Measurements from ENCODE around the gene RALGPS1.

DNA sequence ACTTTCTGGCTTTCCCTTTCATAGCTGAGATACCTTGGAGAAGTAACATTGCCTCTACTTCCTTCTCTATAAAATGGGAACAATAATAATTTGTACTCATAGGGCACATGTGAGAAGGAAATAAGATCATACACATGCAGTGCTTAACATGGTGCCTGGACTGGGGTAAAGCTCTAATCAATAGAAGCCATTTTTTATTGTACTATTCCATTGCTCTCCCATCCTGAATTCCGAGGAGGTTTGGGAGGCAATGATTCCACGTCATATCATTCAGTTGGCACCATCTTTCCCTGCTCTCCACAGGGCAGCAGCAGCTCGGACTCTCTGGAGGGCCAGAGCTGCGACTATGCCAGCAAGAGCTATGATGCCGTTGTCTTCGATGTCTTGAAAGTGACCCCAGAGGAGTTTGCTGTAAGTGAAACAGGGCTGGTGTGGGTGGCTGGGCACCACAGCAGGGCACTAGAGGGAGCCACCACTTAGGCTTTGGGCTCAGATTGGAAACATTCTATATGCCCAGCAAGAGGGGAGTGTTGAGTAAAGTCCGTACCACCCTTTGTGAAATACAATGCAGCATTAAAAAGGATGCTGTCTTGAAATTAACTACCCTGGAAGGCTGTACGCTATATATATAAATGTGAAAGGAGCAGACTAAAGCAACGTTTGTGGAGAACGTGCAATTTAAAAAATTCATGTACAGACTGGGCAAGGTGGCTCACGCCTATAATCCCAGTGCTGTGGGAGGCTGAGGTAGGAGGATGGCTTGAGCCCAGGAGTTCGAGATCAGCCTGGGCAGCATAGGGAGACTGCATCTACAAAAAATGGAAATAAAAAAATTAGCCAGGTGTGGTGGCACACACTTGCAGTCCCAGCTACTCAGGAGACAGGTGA, 51.2 kb downstream of the RALGPS1 start:
- no peak for TF ChIP-seq FOXM1 (IDR thresholded peaks at IDR 0.05; ENCODE audit: borderline replicate concordance)
- no peak for TF ChIP-seq ELF4 (IDR thresholded peaks at IDR 0.05)
- TF ChIP-seq SP1 (IDR thresholded peaks at IDR 0.05): no peak
- no peak for TF ChIP-seq TARDBP (IDR thresholded peaks at IDR 0.05)
- no peak for TF ChIP-seq SUZ12 (IDR thresholded peaks at IDR 0.05)
- TF ChIP-seq ARNT (IDR thresholded peaks at IDR 0.05): no peak
- TF ChIP-seq ZNF384 (IDR thresholded peaks at IDR 0.05): no peak
- TF ChIP-seq L3MBTL2 (conservative IDR thresholded peaks at IDR 0.05): no peak
- no peak for TF ChIP-seq NFRKB (IDR thresholded peaks at IDR 0.05)
- no peak for TF ChIP-seq HDGF (IDR thresholded peaks at IDR 0.05; ENCODE audit: borderline replicate concordance)
- TF ChIP-seq, protein P1, sequence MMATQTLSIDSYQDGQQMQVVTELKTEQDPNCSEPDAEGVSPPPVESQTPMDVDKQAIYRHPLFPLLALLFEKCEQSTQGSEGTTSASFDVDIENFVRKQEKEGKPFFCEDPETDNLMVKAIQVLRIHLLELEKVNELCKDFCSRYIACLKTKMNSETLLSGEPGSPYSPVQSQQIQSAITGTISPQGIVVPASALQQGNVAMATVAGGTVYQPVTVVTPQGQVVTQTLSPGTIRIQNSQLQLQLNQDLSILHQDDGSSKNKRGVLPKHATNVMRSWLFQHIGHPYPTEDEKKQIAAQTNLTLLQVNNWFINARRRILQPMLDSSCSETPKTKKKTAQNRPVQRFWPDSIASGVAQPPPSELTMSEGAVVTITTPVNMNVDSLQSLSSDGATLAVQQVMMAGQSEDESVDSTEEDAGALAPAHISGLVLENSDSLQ (IDR thresholded peaks at IDR 0.05): no peak
- no peak for TF ChIP-seq CTBP1 (IDR thresholded peaks at IDR 0.05; ENCODE audit: borderline replicate concordance)
- no peak for TF ChIP-seq BHLHE40 (IDR thresholded peaks at IDR 0.05; ENCODE audit: borderline replicate concordance)

Measured in HEK293T (cell line).